Liver (tissue), 9 donors: ENCODE data around the gene DOCK9. TPM values are rescaled to one million over a fixed set of nuclear protein-coding genes. Genes with fewer than 3 reads are reported as not detected.

ENCODE experiments used
- DNase-seq: peaks from one replicate; pipeline ENCODE4 v3.0.0-alpha.2; 2017; ENCODE audit warnings: low spot score
- H3K27ac ChIP-seq, 2 donors: one replicate each; pipeline ENCODE4 v1.7.0; 2013; ENCODE audit warnings: inconsistent platforms in 2 of 2, low read length in 2 of 2, control low read depth in 1 of 2, low read depth in 1 of 2, mild to moderate bottlenecking in 1 of 2
- H3K27me3 ChIP-seq, 4 donors: one replicate each; pipeline versions ENCODE4 v1.6.1 to v1.7.0; 2013; ENCODE audit warnings: low read length in 3 of 4, inconsistent platforms in 1 of 4, mild to moderate bottlenecking in 1 of 4, moderate library complexity in 1 of 4; ENCODE audit not compliant: control insufficient read depth in 4 of 4, insufficient read depth in 4 of 4
- H3K36me3 ChIP-seq, 4 donors: one replicate each; pipeline versions ENCODE4 v1.6.1 to v1.7.0; 2013; ENCODE audit warnings: low read length in 3 of 4, mild to moderate bottlenecking in 3 of 4, low read depth in 1 of 4, moderate library complexity in 1 of 4; ENCODE audit not compliant: control insufficient read depth in 4 of 4, insufficient read depth in 3 of 4
- H3K4me1 ChIP-seq, 4 donors: one replicate each; pipeline versions ENCODE4 v1.6.1 to v1.7.0; 2013; ENCODE audit warnings: low read length in 3 of 4, mild to moderate bottlenecking in 3 of 4, moderate library complexity in 1 of 4; ENCODE audit not compliant: control insufficient read depth in 4 of 4, insufficient read depth in 4 of 4
- H3K4me3 ChIP-seq, 3 donors: one replicate each; pipeline versions ENCODE4 v1.6.1 to v1.7.0; 2013; ENCODE audit warnings: low read length in 3 of 3, control low read depth in 1 of 3, low read depth in 1 of 3, mild to moderate bottlenecking in 1 of 3
- H3K9ac ChIP-seq, 2 donors: one replicate each; pipeline ENCODE4 v1.7.0; 2013; ENCODE audit warnings: low read length in 2 of 2, mild to moderate bottlenecking in 2 of 2, moderate library complexity in 2 of 2, control low read depth in 1 of 2, low read depth in 1 of 2
- H3K9me3 ChIP-seq, 4 donors: one replicate each; pipeline versions ENCODE4 v1.6.1 to v1.7.0; 2013; ENCODE audit warnings: low read length in 3 of 4; ENCODE audit not compliant: control insufficient read depth in 4 of 4
- EGR1 ChIP-seq, 2 donors: IDR thresholded peaks; 2 replicates each; pipeline ENCODE4 v1.6.1; 2016 to 2018; ENCODE audit warnings: antibody characterized with exemption in 2 of 2, low read depth in 2 of 2
- FOXA1 ChIP-seq: IDR thresholded peaks from 2 replicates; pipeline ENCODE4 v1.6.1; 2016; ENCODE audit warnings: antibody characterized with exemption
- FOXA2 ChIP-seq: IDR thresholded peaks from 2 replicates; pipeline ENCODE4 v1.6.1; 2016; ENCODE audit warnings: antibody characterized with exemption
- GABPA ChIP-seq, 2 donors: IDR thresholded peaks in 1 of 2; conservative IDR thresholded peaks in 1 of 2; 2 replicates each; pipeline ENCODE4 v1.6.1; 2016; ENCODE audit warnings: antibody characterized with exemption in 2 of 2, mild to moderate bottlenecking in 1 of 2, moderate library complexity in 1 of 2
- HNF4A ChIP-seq, 2 donors: conservative IDR thresholded peaks; 2 replicates each; pipeline ENCODE4 v1.6.1; 2016; ENCODE audit warnings: antibody characterized with exemption in 2 of 2, mild to moderate bottlenecking in 2 of 2
- HNF4G ChIP-seq: IDR thresholded peaks from 2 replicates; pipeline ENCODE4 v1.6.1; 2016; ENCODE audit warnings: antibody characterized with exemption
- JUND ChIP-seq, 2 donors: IDR thresholded peaks; 2 replicates each; pipeline ENCODE4 v1.6.1; 2016; ENCODE audit warnings: antibody characterized with exemption in 2 of 2
- NR2F2 ChIP-seq: IDR thresholded peaks from 2 replicates; pipeline ENCODE4 v1.6.1; 2016; ENCODE audit warnings: antibody characterized with exemption
- RAD21 ChIP-seq, 2 donors: IDR thresholded peaks; 2 replicates each; pipeline ENCODE4 v1.6.1; 2016; ENCODE audit warnings: antibody characterized with exemption in 2 of 2, mild to moderate bottlenecking in 2 of 2
- RXRA ChIP-seq, 2 donors: IDR thresholded peaks; 2 replicates each; pipeline ENCODE4 v1.6.1; 2017 to 2018; ENCODE audit warnings: antibody characterized with exemption in 2 of 2, mild to moderate bottlenecking in 1 of 2
- SP1 ChIP-seq: IDR thresholded peaks from 2 replicates; pipeline ENCODE4 v1.6.1; 2018; ENCODE audit warnings: antibody characterized with exemption, mild to moderate bottlenecking
- TAF1 ChIP-seq: conservative IDR thresholded peaks from 2 replicates; pipeline ENCODE4 v1.6.1; 2016; ENCODE audit warnings: antibody characterized with exemption, mild to moderate bottlenecking
- YY1 ChIP-seq: IDR thresholded peaks from 2 replicates; pipeline ENCODE4 v1.6.1; 2016; ENCODE audit warnings: antibody characterized with exemption, mild to moderate bottlenecking
- WGBS: extraction: QIAGEN DNeasy Blood & Tissue Kit; methylation state at CpG from one replicate; pipeline ENCODE4 v1.1.7; 2013; 5-methylcytosine and 5-hydroxymethylcytosine counted together
- polyA plus RNA-seq, 2 donors: library from polyadenylated mRNA; stranded (reverse) in 1 of 2; unstranded in 1 of 2; fragments of 200-250 nt in 1 of 2; fragments of >200 nt in 1 of 2; fragmentation: Nextera tagmentation in 1 of 2; extraction: Ambion mirVana in 1 of 2; gene quantifications; one replicate each; pipeline versions ENCODE4 v1.2.1 to v1.2.3, GENCODE V29; 2013 to 2015
- total RNA-seq, 2 donors: library from RNA; depleted of rRNA; stranded (reverse); fragments of >200 nt; gene quantifications; one replicate each; pipeline ENCODE4 v1.2.3, GENCODE V29; 2014
- TF ChIP-seq, protein P1 (sequence below): IDR thresholded peaks from 2 replicates; pipeline ENCODE4 v1.6.1; 2016; ENCODE audit warnings: antibody characterized with exemption
- TF ChIP-seq, protein P2 (sequence below): IDR thresholded peaks from 2 replicates; pipeline ENCODE4 v1.6.1; 2016; ENCODE audit warnings: antibody characterized with exemption, mild to moderate bottlenecking
- TF ChIP-seq, protein P3 (sequence below): fragments of 150-350 bp; IDR thresholded peaks from 2 replicates; pipeline ENCODE4 v1.5.1; 2017; ENCODE audit warnings: improper control_type of control experiment, low read depth, low read length; ENCODE audit not compliant: missing input control
- TF ChIP-seq, protein P4 (sequence below): IDR thresholded peaks from 2 replicates; pipeline ENCODE4 v1.6.1; 2016; ENCODE audit warnings: antibody characterized with exemption
- TF ChIP-seq, protein P5 (sequence below): IDR thresholded peaks from 2 replicates; pipeline ENCODE4 v1.6.1; 2016; ENCODE audit warnings: antibody characterized with exemption
- donor health status: healthy.
- donor health status: healthy.
- donor health status: healthy.
- donor health status: healthy.
- donor health status: healthy.

DOCK9 gene
- total and polyA plus RNA-seq, 4 donors: 5.4 to 31.3 (median 10.6) TPM

DNA sequence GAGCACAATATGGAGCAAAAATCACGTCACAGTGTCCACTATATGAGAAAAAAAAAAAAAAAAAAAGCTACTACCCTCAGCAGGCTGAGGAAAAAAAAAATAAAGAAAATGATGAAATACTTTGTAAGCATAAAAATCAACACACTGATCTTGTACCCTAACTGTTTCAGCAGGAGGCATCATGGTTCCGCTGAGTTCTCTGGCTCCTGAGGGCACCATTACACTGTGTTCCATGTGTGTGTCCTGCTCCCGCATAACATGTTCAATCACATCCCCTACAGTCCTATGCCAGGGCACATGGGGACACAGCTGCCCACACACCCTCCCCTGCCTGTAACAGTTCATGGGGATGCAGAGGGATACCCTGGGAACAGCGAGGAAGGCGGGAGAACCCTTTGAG, 33.5 kb downstream of the DOCK9 start:
- Histone ChIP-seq H3K9ac (no peak overlapping the region), H3K27me3 (no peaks in the 10 kb centered on the region), H3K9me3 (no peaks in the 10 kb centered on the region), H3K4me3 (no peak overlapping the region), H3K27ac (no peak overlapping the region), H3K36me3 (no peaks in the 10 kb centered on the region), H3K4me1 (no peaks in the 10 kb centered on the region)
- 96% methylated on average over 5 of the region's 5 CpGs for WGBS
- no peak for DNase-seq
- no peak for TF ChIP-seq EGR1 (IDR thresholded peaks at IDR 0.05; ENCODE audit: low read depth in 2 of 2)
- no peak for TF ChIP-seq RAD21 (IDR thresholded peaks at IDR 0.05)
- TF ChIP-seq, protein P1, sequence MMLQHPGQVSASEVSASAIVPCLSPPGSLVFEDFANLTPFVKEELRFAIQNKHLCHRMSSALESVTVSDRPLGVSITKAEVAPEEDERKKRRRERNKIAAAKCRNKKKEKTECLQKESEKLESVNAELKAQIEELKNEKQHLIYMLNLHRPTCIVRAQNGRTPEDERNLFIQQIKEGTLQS: no peak
- TF ChIP-seq NR2F2: no peak
- TF ChIP-seq FOXA2: no peak
- TF ChIP-seq GABPA (IDR thresholded peaks at IDR 0.05 in 1 of 2, conservative IDR thresholded peaks at IDR 0.05 in 1 of 2): no peak
- TF ChIP-seq SP1: no peak
- TF ChIP-seq HNF4G: no peak
- no peak for TF ChIP-seq RXRA (IDR thresholded peaks at IDR 0.05)
- TF ChIP-seq, protein P2, sequence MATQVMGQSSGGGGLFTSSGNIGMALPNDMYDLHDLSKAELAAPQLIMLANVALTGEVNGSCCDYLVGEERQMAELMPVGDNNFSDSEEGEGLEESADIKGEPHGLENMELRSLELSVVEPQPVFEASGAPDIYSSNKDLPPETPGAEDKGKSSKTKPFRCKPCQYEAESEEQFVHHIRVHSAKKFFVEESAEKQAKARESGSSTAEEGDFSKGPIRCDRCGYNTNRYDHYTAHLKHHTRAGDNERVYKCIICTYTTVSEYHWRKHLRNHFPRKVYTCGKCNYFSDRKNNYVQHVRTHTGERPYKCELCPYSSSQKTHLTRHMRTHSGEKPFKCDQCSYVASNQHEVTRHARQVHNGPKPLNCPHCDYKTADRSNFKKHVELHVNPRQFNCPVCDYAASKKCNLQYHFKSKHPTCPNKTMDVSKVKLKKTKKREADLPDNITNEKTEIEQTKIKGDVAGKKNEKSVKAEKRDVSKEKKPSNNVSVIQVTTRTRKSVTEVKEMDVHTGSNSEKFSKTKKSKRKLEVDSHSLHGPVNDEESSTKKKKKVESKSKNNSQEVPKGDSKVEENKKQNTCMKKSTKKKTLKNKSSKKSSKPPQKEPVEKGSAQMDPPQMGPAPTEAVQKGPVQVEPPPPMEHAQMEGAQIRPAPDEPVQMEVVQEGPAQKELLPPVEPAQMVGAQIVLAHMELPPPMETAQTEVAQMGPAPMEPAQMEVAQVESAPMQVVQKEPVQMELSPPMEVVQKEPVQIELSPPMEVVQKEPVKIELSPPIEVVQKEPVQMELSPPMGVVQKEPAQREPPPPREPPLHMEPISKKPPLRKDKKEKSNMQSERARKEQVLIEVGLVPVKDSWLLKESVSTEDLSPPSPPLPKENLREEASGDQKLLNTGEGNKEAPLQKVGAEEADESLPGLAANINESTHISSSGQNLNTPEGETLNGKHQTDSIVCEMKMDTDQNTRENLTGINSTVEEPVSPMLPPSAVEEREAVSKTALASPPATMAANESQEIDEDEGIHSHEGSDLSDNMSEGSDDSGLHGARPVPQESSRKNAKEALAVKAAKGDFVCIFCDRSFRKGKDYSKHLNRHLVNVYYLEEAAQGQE: no peak
- TF ChIP-seq HNF4A (conservative IDR thresholded peaks at IDR 0.05): no peak
- TF ChIP-seq, protein P3, sequence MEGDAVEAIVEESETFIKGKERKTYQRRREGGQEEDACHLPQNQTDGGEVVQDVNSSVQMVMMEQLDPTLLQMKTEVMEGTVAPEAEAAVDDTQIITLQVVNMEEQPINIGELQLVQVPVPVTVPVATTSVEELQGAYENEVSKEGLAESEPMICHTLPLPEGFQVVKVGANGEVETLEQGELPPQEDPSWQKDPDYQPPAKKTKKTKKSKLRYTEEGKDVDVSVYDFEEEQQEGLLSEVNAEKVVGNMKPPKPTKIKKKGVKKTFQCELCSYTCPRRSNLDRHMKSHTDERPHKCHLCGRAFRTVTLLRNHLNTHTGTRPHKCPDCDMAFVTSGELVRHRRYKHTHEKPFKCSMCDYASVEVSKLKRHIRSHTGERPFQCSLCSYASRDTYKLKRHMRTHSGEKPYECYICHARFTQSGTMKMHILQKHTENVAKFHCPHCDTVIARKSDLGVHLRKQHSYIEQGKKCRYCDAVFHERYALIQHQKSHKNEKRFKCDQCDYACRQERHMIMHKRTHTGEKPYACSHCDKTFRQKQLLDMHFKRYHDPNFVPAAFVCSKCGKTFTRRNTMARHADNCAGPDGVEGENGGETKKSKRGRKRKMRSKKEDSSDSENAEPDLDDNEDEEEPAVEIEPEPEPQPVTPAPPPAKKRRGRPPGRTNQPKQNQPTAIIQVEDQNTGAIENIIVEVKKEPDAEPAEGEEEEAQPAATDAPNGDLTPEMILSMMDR: no peak
- TF ChIP-seq FOXA1: no peak
- no peak for TF ChIP-seq YY1
- TF ChIP-seq, protein P4, sequence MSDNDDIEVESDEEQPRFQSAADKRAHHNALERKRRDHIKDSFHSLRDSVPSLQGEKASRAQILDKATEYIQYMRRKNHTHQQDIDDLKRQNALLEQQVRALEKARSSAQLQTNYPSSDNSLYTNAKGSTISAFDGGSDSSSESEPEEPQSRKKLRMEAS: no peak
- TF ChIP-seq JUND (IDR thresholded peaks at IDR 0.05): no peak
- no peak for TF ChIP-seq TAF1
- TF ChIP-seq, protein P5, sequence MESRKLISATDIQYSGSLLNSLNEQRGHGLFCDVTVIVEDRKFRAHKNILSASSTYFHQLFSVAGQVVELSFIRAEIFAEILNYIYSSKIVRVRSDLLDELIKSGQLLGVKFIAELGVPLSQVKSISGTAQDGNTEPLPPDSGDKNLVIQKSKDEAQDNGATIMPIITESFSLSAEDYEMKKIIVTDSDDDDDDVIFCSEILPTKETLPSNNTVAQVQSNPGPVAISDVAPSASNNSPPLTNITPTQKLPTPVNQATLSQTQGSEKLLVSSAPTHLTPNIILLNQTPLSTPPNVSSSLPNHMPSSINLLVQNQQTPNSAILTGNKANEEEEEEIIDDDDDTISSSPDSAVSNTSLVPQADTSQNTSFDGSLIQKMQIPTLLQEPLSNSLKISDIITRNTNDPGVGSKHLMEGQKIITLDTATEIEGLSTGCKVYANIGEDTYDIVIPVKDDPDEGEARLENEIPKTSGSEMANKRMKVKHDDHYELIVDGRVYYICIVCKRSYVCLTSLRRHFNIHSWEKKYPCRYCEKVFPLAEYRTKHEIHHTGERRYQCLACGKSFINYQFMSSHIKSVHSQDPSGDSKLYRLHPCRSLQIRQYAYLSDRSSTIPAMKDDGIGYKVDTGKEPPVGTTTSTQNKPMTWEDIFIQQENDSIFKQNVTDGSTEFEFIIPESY: no peak
